H9 (cell line): ENCODE measurements around the gene NUP98. TPM values are rescaled to one million over a fixed set of nuclear protein-coding genes. Genes with fewer than 3 reads are reported as not detected.

Experiments
- DNase-seq: peaks from one replicate; pipeline ENCODE4 v3.0.0-alpha.2; 2017
- H2AFZ ChIP-seq: one replicate; pipeline ENCODE4 v1.6.1; 2013; ENCODE audit warnings: mild to moderate bottlenecking, low read length, control low read depth, moderate library complexity
- H2AK5ac ChIP-seq: 2 replicates; pipeline ENCODE4 v1.6.1; 2013; ENCODE audit warnings: low read length, control low read depth, mixed read lengths; ENCODE audit not compliant: insufficient read length
- H2BK120ac ChIP-seq: one replicate; pipeline ENCODE4 v1.6.1; 2013; ENCODE audit warnings: low read depth, mild to moderate bottlenecking, low read length, control low read depth, inconsistent platforms; ENCODE audit not compliant: poor library complexity, severe bottlenecking
- H2BK12ac ChIP-seq: 2 replicates; pipeline ENCODE4 v1.6.1; 2013; ENCODE audit warnings: low read length, control low read depth, mixed read lengths, low read depth; ENCODE audit not compliant: insufficient read length
- H2BK15ac ChIP-seq: 2 replicates; pipeline ENCODE4 v1.6.1; 2013; ENCODE audit warnings: low read depth, low read length, control low read depth
- H2BK20ac ChIP-seq: one replicate; pipeline ENCODE4 v1.6.1; 2013; ENCODE audit warnings: low read depth, mild to moderate bottlenecking, low read length, control low read depth, inconsistent platforms; ENCODE audit not compliant: poor library complexity, severe bottlenecking
- H2BK5ac ChIP-seq: 2 replicates; pipeline ENCODE4 v1.6.1; 2013; ENCODE audit warnings: low read length, control low read depth, mixed read lengths; ENCODE audit not compliant: insufficient read length
- H3K14ac ChIP-seq: 2 replicates; pipeline ENCODE4 v1.6.1; 2013; ENCODE audit warnings: low read length, control low read depth; ENCODE audit not compliant: insufficient read depth
- H3K18ac ChIP-seq: 2 replicates; pipeline ENCODE4 v1.6.1; 2013; ENCODE audit warnings: low read depth, mild to moderate bottlenecking, mixed read lengths, low read length, control low read depth; ENCODE audit not compliant: insufficient read length
- H3K23ac ChIP-seq: 2 replicates; pipeline ENCODE4 v1.6.1; 2013; ENCODE audit warnings: low read length, control low read depth, mixed read lengths, low read depth; ENCODE audit not compliant: insufficient read length
- H3K23me2 ChIP-seq: 2 replicates; pipeline ENCODE4 v1.6.1; 2013; ENCODE audit warnings: low read depth, mild to moderate bottlenecking, mixed read lengths, low read length, control low read depth; ENCODE audit not compliant: insufficient read length, poor library complexity, severe bottlenecking
- H3K27ac ChIP-seq: 2 replicates; pipeline ENCODE4 v1.5.1; 2013; ENCODE audit warnings: low read length, control low read depth, mixed read lengths, low read depth; ENCODE audit not compliant: insufficient read length
- H3K27me3 ChIP-seq: 2 replicates; pipeline ENCODE4 v1.6.1; 2013; ENCODE audit warnings: low read length, control low read depth, inconsistent platforms; ENCODE audit not compliant: insufficient read depth
- H3K4ac ChIP-seq: 2 replicates; pipeline ENCODE4 v1.6.1; 2013; ENCODE audit warnings: low read depth, mild to moderate bottlenecking, control low read depth, inconsistent platforms, low read length, moderate library complexity
- H3K4me1 ChIP-seq: 2 replicates; pipeline ENCODE4 v1.6.1; 2013; ENCODE audit warnings: low read length, control low read depth, inconsistent platforms; ENCODE audit not compliant: insufficient read depth
- H3K4me2 ChIP-seq: 2 replicates; pipeline ENCODE4 v1.6.1; 2013; ENCODE audit warnings: low read length, control low read depth, mixed read lengths; ENCODE audit not compliant: insufficient read length, insufficient read depth
- H3K56ac ChIP-seq: 2 replicates; pipeline ENCODE4 v1.6.1; 2013; ENCODE audit warnings: low read depth, mild to moderate bottlenecking, mixed read lengths, low read length, control low read depth; ENCODE audit not compliant: insufficient read length
- H3K79me1 ChIP-seq: 2 replicates; pipeline ENCODE4 v1.6.1; 2013; ENCODE audit warnings: low read depth, mild to moderate bottlenecking, moderate library complexity, low read length, control low read depth, inconsistent platforms; ENCODE audit not compliant: insufficient read depth, poor library complexity, severe bottlenecking
- H3K79me2 ChIP-seq: 2 replicates; pipeline ENCODE4 v1.6.1; 2013; ENCODE audit warnings: low read length, control low read depth, inconsistent platforms; ENCODE audit not compliant: insufficient read depth
- H3K9ac ChIP-seq: 2 replicates; pipeline ENCODE4 v1.6.1; 2013; ENCODE audit warnings: low read length, control low read depth, mixed read lengths; ENCODE audit not compliant: insufficient read length; ENCODE audit errors: extremely low read depth
- H3K9me3 ChIP-seq: one replicate; pipeline ENCODE4 v1.6.1; 2013; ENCODE audit warnings: low read depth, low read length, inconsistent platforms; ENCODE audit not compliant: control insufficient read depth
- H3T11ph ChIP-seq: one replicate; pipeline ENCODE4 v1.6.1; 2013; ENCODE audit warnings: mild to moderate bottlenecking, low read length, control low read depth, inconsistent platforms
- H4K20me1 ChIP-seq: one replicate; pipeline ENCODE4 v1.6.1; 2013; ENCODE audit not compliant: control insufficient read depth, insufficient read length, insufficient read depth
- H4K5ac ChIP-seq: 2 replicates; pipeline ENCODE4 v1.6.1; 2013; ENCODE audit warnings: low read depth, mild to moderate bottlenecking, mixed read lengths, low read length, control low read depth; ENCODE audit not compliant: insufficient read length
- H4K8ac ChIP-seq: replicated peaks from 2 replicates; pipeline ENCODE4 v1.6.1; 2013; ENCODE audit warnings: low read length, control low read depth, mixed read lengths, low read depth; ENCODE audit not compliant: insufficient read length
- H4K91ac ChIP-seq: 2 replicates; pipeline ENCODE4 v1.6.1; 2013; ENCODE audit warnings: low read depth, mild to moderate bottlenecking, moderate library complexity, mixed read lengths, low read length, control low read depth; ENCODE audit not compliant: insufficient read length
- H3K27ac Mint-ChIP-seq, 3 experiments: 2 replicates in 2 of 3; 3 replicates in 1 of 3; pipeline ENCODE4 v1.8.0; 2020 to 2021; ENCODE audit warnings: mixed read lengths in 3 of 3, mild to moderate bottlenecking in 1 of 3, moderate library complexity in 1 of 3
- H3K27me3 Mint-ChIP-seq: 2 replicates; pipeline ENCODE4 v1.8.0; 2021; ENCODE audit warnings: low read depth, mild to moderate bottlenecking, moderate library complexity, mixed read lengths
- H3K36me3 Mint-ChIP-seq, 3 experiments: 2 replicates in 2 of 3; 3 replicates in 1 of 3; pipeline ENCODE4 v1.8.0; 2020 to 2021; ENCODE audit warnings: low read depth in 3 of 3, mixed read lengths in 3 of 3; ENCODE audit not compliant: insufficient read depth in 1 of 3
- H3K4me1 Mint-ChIP-seq, 2 experiments: 2 replicates each; pipeline ENCODE4 v1.8.0; 2020; ENCODE audit warnings: mixed read lengths in 2 of 2
- H3K4me3 Mint-ChIP-seq, 2 experiments: 2 replicates in 1 of 2; 3 replicates in 1 of 2; pipeline ENCODE4 v1.8.0; 2020 to 2021; ENCODE audit warnings: mild to moderate bottlenecking in 2 of 2, mixed read lengths in 2 of 2, moderate library complexity in 1 of 2
- H3K9me3 Mint-ChIP-seq, 2 experiments: 2 replicates in 1 of 2; 3 replicates in 1 of 2; pipeline ENCODE4 v1.8.0; 2020; ENCODE audit warnings: mild to moderate bottlenecking in 2 of 2, mixed read lengths in 2 of 2, moderate library complexity in 1 of 2
- CTCF ChIP-seq: fragments of 200-600 bp; sonication (generic); conservative IDR thresholded peaks from 3 replicates; pipeline ENCODE4 v1.8.0; 2021; ENCODE audit warnings: antibody characterized with exemption, mild to moderate bottlenecking
- WGBS: extraction: QIAGEN DNeasy Blood & Tissue Kit; methylation state at CpG from one replicate; pipeline ENCODE4 v1.1.7; 2013; ENCODE audit warnings: missing lambda C conversion rate, low lambda C conversion rate, mixed read lengths; ENCODE audit not compliant: insufficient read length; ENCODE audit errors: extremely low coverage; 5-methylcytosine and 5-hydroxymethylcytosine counted together
- total RNA-seq: library from RNA; stranded (reverse); gene quantifications from 2 replicates; pipeline ENCODE4 v1.2.1, GENCODE V29; 2021

Gene NUP98
- total RNA-seq, 1 experiment from 2014 or later, result 105 TPM

GRCh38 chr11:3709977-3710376 lies 87.4 kb downstream of the NUP98 start:
- Histone ChIP-seq H3K79me1 (no peaks in the 10 kb centered on the region), H3K23ac (no peak overlapping the region), H2BK20ac (no peak overlapping the region), H2AFZ (no peak overlapping the region), H3K9ac (peak overlapping the region; percentile 23), H2BK12ac (no peak overlapping the region), H4K20me1 (no peaks in the 10 kb centered on the region), H3K4me1 (peaks cover 4% of the 10 kb centered on the region; the same call in 1 of the 2 replicates), H3K9me3 (no peaks in the 10 kb centered on the region), H3K4me2 (peak overlapping the region; percentile 56), H2BK15ac (no peak overlapping the region), H3K14ac (no peak overlapping the region), H3K4ac (no peak overlapping the region), H2BK5ac (no peak overlapping the region), H3K27me3 (no peaks in the 10 kb centered on the region), H3K79me2 (no peaks in the 10 kb centered on the region), H4K91ac (no peak overlapping the region), H3K18ac (no peak overlapping the region), H2BK120ac (no peak overlapping the region), H3K56ac (no peak overlapping the region), H2AK5ac (no peak overlapping the region), H3K27ac (peak overlapping the region; percentile 41), H4K5ac (no peak overlapping the region), H4K8ac (no peak overlapping the region), H3K23me2 (no peaks in the 10 kb centered on the region), H3T11ph (no peak overlapping the region)
- Mint-ChIP-seq H3K4me1 (peaks cover 29 to 36% of the 10 kb centered on the region in 2 experiments), H3K36me3 (peaks cover 32 to 70% (median 59%) of the 10 kb centered on the region in 3 experiments), H3K4me3 (peak overlapping the region; percentile 13 to 55; a peak in 4 of 5 replicates), H3K9me3 (no peaks in the 10 kb centered on the region), H3K27me3 (no peaks in the 10 kb centered on the region), H3K27ac (peak overlapping the region in 2 of 3 experiments; percentile 48 to 88; a peak in 1 of 7 replicates)
- no peak for TF ChIP-seq CTCF
- no peak for DNase-seq
- no CpG with 5 or more reads among the region's 1 CpG for WGBS
